Nephron (organoid): ENCODE measurements around the gene PRKD1.
A peak's percentile ranks its signal among the peaks of the same experiment; 100 is the strongest.
"Not testable (repeated sequence)": the region's sequence is repeated elsewhere in the genome, so short reads cannot be mapped to it uniquely, and the experiment has no call there.

Source experiments
- H3K27ac Mint-ChIP-seq, 3 experiments: 2 replicates each; pipeline ENCODE4 v1.8.0; 2020; ENCODE audit warnings: mixed read lengths in 3 of 3, mild to moderate bottlenecking in 2 of 3, moderate library complexity in 1 of 3
- H3K27me3 Mint-ChIP-seq: 2 replicates; pipeline ENCODE4 v1.8.0; 2021; ENCODE audit warnings: low read depth, mild to moderate bottlenecking, moderate library complexity, mixed read lengths
- H3K36me3 Mint-ChIP-seq: 2 replicates; pipeline ENCODE4 v1.8.0; 2020; ENCODE audit warnings: low read depth, mixed read lengths
- H3K4me1 Mint-ChIP-seq: 2 replicates; pipeline ENCODE4 v1.8.0; 2020; ENCODE audit warnings: mixed read lengths
- H3K4me3 Mint-ChIP-seq, 3 experiments: 2 replicates each; pipeline ENCODE4 v1.8.0; 2020; ENCODE audit warnings: mild to moderate bottlenecking in 3 of 3, mixed read lengths in 3 of 3, moderate library complexity in 2 of 3
- H3K9me3 Mint-ChIP-seq: 2 replicates; pipeline ENCODE4 v1.8.0; 2020; ENCODE audit warnings: mixed read lengths
- TF ChIP-seq, protein P1 (sequence below), 3 experiments: fragments of 200-600 bp; sonication (generic); IDR thresholded peaks; one replicate each; pipeline ENCODE4 v1.5.0; 2021; ENCODE audit warnings: antibody characterized with exemption in 3 of 3; ENCODE audit not compliant: unreplicated experiment in 3 of 3

The PRKD1 gene

DNA sequence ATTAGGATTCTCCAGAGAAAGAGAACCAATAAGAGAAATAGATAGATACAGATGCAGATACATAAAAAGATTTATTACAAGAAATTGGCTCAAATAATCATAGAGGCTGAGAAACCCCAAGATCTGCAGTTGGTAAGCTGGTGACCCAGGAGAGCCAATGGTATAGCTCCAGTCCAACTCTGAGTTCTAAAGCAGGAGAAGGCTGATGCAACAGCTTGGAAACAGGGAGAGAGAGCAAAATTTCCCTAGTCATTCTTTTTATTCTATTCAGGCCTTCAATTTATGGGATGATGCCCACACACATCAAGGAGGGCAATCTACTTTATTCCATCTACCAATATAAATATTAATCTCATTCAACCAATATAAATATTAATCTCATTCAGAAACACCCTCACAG is 218.2 kb downstream of the PRKD1 start:
- no peak overlapping the region for H3K4me3 Mint-ChIP-seq
- TF ChIP-seq, protein P1, sequence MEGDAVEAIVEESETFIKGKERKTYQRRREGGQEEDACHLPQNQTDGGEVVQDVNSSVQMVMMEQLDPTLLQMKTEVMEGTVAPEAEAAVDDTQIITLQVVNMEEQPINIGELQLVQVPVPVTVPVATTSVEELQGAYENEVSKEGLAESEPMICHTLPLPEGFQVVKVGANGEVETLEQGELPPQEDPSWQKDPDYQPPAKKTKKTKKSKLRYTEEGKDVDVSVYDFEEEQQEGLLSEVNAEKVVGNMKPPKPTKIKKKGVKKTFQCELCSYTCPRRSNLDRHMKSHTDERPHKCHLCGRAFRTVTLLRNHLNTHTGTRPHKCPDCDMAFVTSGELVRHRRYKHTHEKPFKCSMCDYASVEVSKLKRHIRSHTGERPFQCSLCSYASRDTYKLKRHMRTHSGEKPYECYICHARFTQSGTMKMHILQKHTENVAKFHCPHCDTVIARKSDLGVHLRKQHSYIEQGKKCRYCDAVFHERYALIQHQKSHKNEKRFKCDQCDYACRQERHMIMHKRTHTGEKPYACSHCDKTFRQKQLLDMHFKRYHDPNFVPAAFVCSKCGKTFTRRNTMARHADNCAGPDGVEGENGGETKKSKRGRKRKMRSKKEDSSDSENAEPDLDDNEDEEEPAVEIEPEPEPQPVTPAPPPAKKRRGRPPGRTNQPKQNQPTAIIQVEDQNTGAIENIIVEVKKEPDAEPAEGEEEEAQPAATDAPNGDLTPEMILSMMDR (IDR thresholded peaks at IDR 0.05; ENCODE audit: unreplicated experiment in 3 of 3) = no peak
- H3K27me3 Mint-ChIP-seq = no peaks in the 10 kb centered on the region
- H3K9me3 Mint-ChIP-seq = peaks cover 3% of the 10 kb centered on the region
- no peaks in the 10 kb centered on the region for H3K4me1 Mint-ChIP-seq
- H3K27ac Mint-ChIP-seq = no peak overlapping the region
- no peaks in the 10 kb centered on the region for H3K36me3 Mint-ChIP-seq

DNA sequence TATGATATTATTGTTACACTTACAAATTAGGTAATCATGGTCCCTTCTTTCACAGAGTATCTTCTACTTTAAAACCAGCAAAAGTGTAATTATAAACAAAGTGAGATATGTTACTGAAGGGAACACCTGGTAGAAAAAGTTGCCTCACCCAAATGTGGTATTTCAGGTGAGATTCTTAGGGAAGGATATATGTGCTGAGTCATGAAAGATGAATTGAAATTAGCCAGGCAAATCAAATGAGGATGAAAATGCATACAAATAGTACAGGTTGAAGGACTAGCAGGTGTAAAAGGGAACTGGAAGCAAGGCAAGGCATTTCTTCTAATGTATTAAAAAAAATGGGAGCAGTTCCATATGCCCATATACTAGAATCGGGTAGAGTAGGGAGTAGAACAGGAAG is 220.9 kb downstream of the PRKD1 start:
- no peak overlapping the region for H3K27ac Mint-ChIP-seq
- H3K27me3 Mint-ChIP-seq = no peaks in the 10 kb centered on the region
- H3K4me1 Mint-ChIP-seq = no peaks in the 10 kb centered on the region
- no peak overlapping the region for H3K4me3 Mint-ChIP-seq
- H3K36me3 Mint-ChIP-seq = no peaks in the 10 kb centered on the region
- H3K9me3 Mint-ChIP-seq = peaks cover 3% of the 10 kb centered on the region
- TF ChIP-seq, protein P1 (IDR thresholded peaks at IDR 0.05; ENCODE audit: unreplicated experiment in 3 of 3) = no peak

DNA sequence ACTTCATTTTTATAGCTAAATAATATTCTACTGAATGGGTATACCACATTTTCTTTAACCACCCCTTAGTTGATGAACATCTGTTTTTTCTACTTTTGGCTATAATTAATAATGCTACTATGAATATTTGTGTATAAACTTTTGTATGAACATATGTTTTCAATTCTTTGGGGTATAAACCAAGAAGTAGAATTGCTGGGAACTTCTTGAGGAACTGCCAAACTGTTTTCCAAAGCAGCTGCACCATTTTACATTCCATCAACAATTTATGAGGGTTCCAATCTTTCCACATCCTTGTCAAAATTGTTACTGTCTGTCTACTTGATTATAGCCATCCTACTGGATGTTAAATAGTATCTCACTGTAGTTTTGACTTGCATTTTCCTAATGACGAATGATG is 221.8 kb downstream of the PRKD1 start:
- Mint-ChIP-seq H3K27me3 (no peaks in the 10 kb centered on the region), H3K36me3 (no peaks in the 10 kb centered on the region), H3K4me1 (no peaks in the 10 kb centered on the region), H3K27ac (no peak overlapping the region), H3K4me3 (no peak overlapping the region), H3K9me3 (peaks cover 3% of the 10 kb centered on the region)
- TF ChIP-seq, protein P1 (IDR thresholded peaks at IDR 0.05; ENCODE audit: unreplicated experiment in 3 of 3) = no peak

DNA sequence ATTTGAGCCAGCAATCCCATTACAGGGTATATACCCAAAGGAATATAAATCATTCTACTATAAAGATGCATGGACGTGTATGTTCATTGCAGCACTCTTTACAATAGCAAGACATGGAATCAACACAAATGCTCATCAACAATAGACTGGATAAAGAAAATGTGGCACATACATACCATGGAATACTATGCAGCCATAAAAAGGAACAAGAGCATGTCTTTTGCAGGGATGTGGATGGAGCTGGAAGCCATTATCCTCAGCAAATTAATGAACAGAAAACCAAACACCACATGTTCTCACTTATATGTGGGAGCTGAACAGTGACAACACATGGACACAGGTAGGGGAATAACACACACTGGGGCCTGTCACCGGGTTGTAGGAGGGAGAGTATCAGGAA is 238.1 kb downstream of the PRKD1 start:
- not testable (repeated sequence) for H3K27ac Mint-ChIP-seq, H3K4me3 Mint-ChIP-seq, H3K9me3 Mint-ChIP-seq

DNA sequence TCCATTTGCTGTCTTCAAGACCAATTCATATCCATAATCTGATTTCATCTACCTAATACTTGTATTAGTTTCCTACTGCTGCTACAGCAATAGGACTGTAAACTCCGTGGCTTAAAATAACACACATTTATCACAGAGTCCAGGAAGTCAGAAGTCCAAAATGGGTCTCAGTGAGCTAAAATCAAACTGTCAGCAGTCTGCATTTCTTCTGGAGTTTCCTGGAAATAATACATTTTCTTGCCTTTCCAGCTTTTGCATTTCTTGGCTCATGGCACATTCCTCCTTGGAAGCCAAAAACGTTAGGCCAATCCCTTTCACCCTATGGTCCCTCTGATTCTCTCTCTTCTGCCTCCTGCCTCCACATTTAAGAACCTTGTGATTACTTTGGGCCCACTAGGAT is 239.8 kb downstream of the PRKD1 start:
- Mint-ChIP-seq H3K9me3 (no peaks in the 10 kb centered on the region), H3K27me3 (no peaks in the 10 kb centered on the region), H3K27ac (peak overlapping the region in 2 of 3 experiments; percentile 46 to 49), H3K4me3 (no peak overlapping the region), H3K4me1 (peaks cover 8% of the 10 kb centered on the region), H3K36me3 (no peaks in the 10 kb centered on the region)
- TF ChIP-seq, protein P1 (IDR thresholded peaks at IDR 0.05; ENCODE audit: unreplicated experiment in 3 of 3) = no peak

More for the DNA sequence above, 238.1 kb downstream of the PRKD1 start:
- H3K27me3 Mint-ChIP-seq, H3K36me3 Mint-ChIP-seq, H3K4me1 Mint-ChIP-seq: not testable (repeated sequence)

DNA sequence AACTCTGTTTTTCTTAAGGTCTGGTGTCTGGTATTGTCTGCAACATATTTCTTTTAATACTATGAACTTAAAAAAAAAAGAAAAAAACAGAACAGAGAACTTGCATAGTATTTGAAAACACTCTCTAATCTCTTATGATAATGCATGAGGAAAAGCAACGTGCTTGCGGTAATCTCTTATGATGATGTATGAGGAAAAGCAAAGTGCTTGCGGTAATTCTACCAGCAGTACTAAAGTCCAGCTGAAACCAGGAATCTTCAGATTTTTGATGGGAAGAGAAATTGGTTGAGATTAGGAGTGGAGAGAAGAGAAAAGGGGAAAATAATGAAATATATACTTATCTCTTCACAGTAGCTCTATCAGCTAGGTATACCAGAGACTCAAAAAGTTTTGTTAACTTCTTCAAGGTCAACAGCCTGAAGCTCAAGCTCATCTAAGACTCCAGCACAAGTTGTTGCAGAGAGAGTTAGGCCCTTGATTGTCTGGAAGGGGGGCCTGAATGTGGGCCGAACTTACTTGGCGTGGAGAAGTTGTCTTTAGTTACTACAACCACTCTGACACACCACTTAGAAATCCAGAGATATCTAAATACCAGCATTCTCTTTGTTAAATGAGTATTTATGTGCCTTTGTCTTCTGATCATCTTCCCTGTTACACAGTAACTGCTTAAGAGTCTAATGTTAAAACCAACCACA is 240.4 kb downstream of the PRKD1 start:
- H3K27me3 Mint-ChIP-seq = no peaks in the 10 kb centered on the region

More for the DNA sequence above, 240.4 kb downstream of the PRKD1 start:
- Mint-ChIP-seq H3K9me3 (no peaks in the 10 kb centered on the region), H3K27ac (peak overlapping the region in 2 of 3 experiments; percentile 46 to 49), H3K4me3 (no peak overlapping the region), H3K4me1 (peaks cover 8% of the 10 kb centered on the region), H3K36me3 (no peaks in the 10 kb centered on the region)
- TF ChIP-seq, protein P1 (IDR thresholded peaks at IDR 0.05; ENCODE audit: unreplicated experiment in 3 of 3) = no peak
